Transverse colon (tissue), 4 donors: Measurements from ENCODE around the gene P3H1.

Experiments
- CTCF ChIP-seq, 5 experiments: fragments of 200-600 bp in 3 of 5; fragments of 450-650 bp in 2 of 5; sonication (generic) in 3 of 5; IDR thresholded peaks; 1 replicate in 2 of 5; 2 replicates in 3 of 5; pipeline ENCODE4 v1.5.1; 2016 to 2017; ENCODE audit warnings: antibody characterized with exemption in 5 of 5, inconsistent platforms in 3 of 5, mild to moderate bottlenecking in 2 of 5, moderate library complexity in 1 of 5
- POLR2AphosphoS5 ChIP-seq, 3 donors: sonication (generic); formaldehyde crosslinking; IDR thresholded peaks; one replicate each; pipeline ENCODE4 v1.6.1; 2016; ENCODE audit warnings: antibody characterized with exemption in 3 of 3

GRCh38 chr1:42742141-42742540 lies 24.7 kb downstream of the P3H1 start:
- TF ChIP-seq CTCF (IDR thresholded peaks at IDR 0.05): no peak
- no peak for TF ChIP-seq POLR2AphosphoS5 (IDR thresholded peaks at IDR 0.05)
